Stimulated activated CD4-positive, alpha-beta T cell treated with anti-CD3 and anti-CD28 coated beads, Interleukin-1b, Interleukin-23, amount 100 ng/mL, for 4 hours (primary cell): Measurements from ENCODE around the gene MOCS3.
A peak's percentile ranks its signal among the peaks of the same experiment; 100 is the strongest.

ENCODE experiments used
- DNase-seq, 2 donors: peaks; one replicate each; pipeline ENCODE4 v3.0.0-alpha.2; 2020; ENCODE audit warnings: low read depth in 2 of 2

MOCS3 gene

DNA sequence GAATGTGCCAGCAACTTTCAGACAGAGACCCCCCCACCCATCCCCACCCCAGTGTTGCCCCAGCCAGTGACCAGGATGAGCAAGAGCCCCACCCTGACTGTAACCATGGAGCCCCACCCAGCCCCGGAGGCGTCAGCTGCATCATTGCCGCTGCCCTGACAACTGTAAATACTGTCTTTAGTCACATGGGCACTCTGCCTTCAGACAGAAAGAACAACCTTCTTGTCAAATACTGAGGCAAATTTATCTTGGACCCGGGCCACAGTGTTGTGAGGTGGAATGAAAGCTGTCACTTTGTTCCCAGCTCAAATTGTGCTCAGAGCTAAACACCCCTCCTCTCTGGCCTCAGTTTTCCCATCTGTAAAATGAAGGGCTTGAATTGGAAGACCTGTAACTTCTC lies 23.7 kb downstream of the MOCS3 start:
- no peak for DNase-seq

- no peak for DNase-seq
Measured at GRCh38 chr20:50983321-50983720, 24.7 kb downstream of the MOCS3 start.

- peak in 1 of 2 donors; percentile 73 for DNase-seq
Measured at GRCh38 chr20:50987493-50988210, 29.0 kb downstream of the MOCS3 start.

DNA sequence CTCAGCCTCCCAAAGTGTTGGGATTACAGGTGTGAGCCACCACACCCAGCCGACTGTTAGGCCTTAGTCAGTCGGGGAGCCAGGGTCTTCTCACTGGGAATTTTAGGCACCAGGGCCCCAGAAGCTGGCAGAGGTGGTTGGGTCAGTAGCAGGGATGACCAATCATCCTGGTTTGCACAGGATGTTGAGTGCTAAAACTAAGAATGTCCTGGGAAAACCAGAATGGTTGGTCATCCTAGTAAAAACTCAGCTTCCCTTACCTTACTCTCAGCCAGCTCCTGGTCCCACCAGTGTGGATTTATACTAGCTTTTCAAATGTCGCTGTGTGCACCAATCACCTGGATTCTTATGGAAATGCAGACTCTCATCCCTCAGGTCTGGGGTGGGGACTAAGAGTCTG lies 32.5 kb downstream of the MOCS3 start:
- no peak for DNase-seq

DNA sequence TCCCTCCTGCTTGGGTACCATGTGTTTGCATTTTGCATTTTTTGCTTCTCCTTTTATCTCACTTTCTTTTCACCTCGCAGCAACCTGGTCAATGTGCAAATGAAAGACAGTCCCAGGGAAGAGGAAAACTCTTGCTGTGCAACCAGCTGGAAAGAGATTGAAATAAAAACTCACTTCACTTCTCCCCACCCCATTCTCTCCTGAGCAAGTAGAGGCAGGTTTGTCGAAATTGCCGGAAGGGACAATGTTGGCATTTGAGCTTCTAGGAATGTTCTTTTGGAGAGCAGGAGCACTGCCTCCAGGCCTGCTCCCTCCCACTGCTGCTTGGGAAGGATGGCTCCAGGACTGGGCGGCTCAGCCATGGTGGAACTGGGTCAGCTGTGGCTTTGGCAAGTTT lies 33.7 kb downstream of the MOCS3 start:
- no peak for DNase-seq

GRCh38 chr20:50992733-50993457 lies 34.3 kb downstream of the MOCS3 start:
- no peak for DNase-seq

DNA sequence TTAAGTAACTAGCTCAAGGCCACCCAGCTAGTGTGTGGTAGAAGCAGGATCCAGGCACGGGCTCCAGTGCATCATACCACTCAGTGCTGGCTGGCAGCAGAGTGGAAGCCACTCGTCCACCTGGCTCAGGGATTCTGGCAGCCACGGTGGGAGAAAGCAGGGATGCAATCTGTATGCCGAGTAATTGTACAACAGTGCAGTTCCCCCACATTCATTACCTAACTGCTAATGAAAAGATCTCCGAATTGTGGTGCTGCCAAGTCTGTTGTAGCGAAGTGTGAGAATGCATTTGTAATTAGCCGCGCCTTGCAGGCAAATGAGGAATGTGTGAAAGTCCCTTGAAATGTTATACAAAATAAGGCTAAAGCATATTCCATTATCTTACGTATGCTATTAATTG lies 35.3 kb downstream of the MOCS3 start:
- no peak for DNase-seq

- DNase-seq = no peak
Measured at GRCh38 chr20:50995506-50995905, 36.9 kb downstream of the MOCS3 start.

- no peak for DNase-seq
Measured at GRCh38 chr20:50996901-50997865, 38.6 kb downstream of the MOCS3 start.

GRCh38 chr20:50999355-50999754 lies 40.7 kb downstream of the MOCS3 start:
- no peak for DNase-seq

DNA sequence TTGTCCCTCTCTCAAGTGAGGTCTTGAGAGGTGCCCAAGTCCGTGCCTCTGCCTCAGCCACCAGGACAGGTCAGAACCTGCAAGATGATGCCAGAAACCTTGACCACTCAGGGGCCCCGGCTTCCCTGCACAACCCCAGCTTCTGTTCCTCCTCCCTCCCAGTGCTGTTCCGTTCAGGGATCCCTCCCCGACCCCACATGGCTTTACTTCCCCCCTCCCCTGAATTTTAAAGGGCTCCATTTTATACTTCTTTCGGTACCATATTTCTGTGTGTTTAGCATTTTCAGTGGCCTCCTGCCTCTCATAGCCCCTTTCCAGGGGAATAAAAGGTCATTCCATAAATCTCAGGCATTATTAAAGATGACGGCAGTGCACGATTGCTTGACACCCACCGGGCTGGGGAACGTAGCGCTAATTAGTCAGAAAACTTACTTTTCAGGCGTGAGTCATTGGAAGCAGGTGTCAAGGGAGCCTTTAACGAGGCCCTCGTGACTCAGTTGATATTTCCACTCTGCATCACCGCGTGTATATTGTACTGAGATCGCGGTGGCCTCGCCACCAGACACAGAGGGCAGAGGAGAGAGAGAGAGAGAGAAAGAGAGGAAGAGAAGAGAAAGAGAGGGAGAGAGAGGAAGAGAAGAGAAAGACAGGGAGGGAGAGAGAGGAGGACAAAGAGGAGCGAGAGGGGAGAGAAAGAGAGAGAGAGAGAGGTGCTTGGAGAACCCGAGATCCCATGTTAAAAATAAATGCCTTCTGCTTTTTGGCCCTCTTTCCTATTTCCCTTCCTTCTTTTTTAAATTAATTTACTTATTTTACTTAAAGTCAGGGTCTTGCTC lies 43.0 kb downstream of the MOCS3 start:
- no peak for DNase-seq

- DNase-seq = no peak
Measured at GRCh38 chr20:51002633-51003032, 44.0 kb downstream of the MOCS3 start.

- DNase-seq = no peak
Measured at GRCh38 chr20:51003753-51004152, 45.1 kb downstream of the MOCS3 start.

DNA sequence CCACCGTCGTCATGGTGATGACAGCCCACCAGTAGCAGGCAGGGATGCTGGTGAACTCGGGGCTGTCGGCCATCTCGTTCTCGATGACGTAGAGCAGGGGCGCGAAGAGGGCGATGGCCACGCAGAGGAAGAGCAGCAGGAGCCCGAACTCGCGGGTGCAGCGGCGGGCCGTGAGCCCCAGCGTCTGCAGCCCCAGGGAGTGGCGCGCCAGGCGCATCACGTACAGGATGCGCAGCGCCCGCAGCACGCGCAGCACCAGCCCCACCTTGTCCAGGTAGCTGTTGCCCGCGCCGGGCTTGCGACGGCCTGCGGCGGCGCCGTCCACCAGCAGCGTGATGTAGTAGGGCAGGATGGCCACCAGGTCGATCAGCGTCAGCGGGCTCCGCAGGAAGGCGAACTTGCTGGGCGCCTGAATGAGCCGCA lies 45.7 kb downstream of the MOCS3 start:
- DNase-seq = no peak

DNA sequence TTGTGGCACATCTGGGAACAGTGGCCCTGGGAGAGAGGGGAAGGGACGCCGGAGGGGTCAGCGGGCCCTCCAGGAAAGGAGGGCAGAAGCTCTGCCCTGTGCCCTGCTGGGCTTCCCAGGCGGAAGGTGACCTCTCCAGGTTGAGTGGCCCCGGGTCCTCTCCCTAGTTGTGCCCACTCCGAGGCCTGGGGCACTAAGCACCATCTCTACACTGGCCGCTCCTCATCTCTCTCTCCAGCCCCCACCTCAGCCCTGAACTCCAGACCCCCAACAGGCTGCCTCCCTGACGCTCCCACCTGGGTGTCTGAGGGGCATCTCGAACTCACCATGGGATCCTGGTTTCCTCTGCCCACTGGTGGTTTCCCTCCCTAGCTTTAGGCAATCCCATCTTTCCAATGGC lies 46.2 kb downstream of the MOCS3 start:
- no peak for DNase-seq

DNA sequence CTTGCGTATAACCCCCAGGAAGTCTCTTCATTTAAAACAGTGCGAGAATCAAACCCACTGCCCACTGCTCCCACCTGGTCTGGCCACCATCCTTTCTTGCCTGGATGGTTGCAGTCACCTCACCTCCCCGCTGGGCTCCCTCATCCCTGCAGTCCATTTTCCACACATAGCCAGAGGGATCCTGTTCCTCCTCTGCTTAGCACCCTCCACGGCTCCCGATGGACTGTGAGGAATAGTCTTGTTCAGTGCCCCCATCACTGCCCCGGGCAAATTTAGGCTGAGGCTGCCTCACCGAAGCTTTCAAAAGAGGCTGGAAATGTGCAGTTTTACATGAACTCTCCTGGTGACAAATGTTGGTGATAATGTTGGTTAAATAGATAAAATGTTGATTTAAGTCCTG lies 46.6 kb downstream of the MOCS3 start:
- no peak for DNase-seq

GRCh38 chr20:51008718-51009117 lies 50.1 kb downstream of the MOCS3 start:
- DNase-seq = no peak

GRCh38 chr20:51009303-51010042 lies 50.9 kb downstream of the MOCS3 start:
- no peak for DNase-seq

DNA sequence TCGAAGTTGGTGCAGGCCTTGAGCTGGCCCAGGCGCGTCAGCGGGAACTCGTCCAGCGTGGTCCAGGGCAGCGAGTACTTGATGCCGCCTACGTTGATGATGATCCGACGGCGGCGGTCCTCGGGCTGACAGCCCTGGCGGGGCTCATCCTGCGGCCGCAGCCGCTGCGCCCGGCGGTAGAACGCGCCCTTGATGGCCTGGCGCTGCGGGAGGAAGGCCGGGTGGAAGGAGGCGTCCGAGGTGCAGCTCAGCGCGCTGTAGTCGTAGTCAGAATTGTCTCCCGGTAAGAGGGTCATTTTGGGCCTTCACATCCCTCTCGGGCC lies 51.4 kb downstream of the MOCS3 start:
- DNase-seq = no peak

DNA sequence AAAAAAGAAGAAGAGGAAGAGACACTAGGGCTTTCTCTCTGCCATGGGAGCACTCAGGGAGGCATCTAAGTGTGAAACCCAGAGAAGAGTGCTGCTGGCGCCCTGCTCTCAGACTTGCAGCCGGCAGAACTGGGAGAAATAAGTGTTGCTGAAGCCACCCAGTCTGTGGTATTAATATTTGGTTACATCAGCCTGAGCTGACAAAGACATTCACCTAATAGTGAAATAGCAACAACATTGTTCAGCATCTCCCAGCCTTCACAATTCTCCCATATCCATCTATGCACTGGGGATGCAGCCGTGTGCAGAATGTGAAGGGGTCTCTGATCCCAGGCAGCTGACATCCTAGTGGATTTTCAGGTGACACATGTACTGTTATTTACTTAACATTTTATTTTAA lies 52.3 kb downstream of the MOCS3 start:
- no peak for DNase-seq

GRCh38 chr20:51011479-51011878 lies 52.9 kb downstream of the MOCS3 start:
- DNase-seq = no peak
